GM18517 (cell line): ENCODE results near the gene GPR35.
"Not testable (repeated sequence)": the region's sequence is repeated elsewhere in the genome, so short reads cannot be mapped to it uniquely, and the experiment has no call there.

ENCODE experiments used
- ATAC-seq: cut with Tn5 transposase; IDR thresholded peaks from one replicate; pipeline ENCODE4 v1.9.1; 2021; ENCODE audit warnings: mild to moderate bottlenecking, moderate library complexity; ENCODE audit not compliant: unreplicated experiment

GPR35 gene

DNA sequence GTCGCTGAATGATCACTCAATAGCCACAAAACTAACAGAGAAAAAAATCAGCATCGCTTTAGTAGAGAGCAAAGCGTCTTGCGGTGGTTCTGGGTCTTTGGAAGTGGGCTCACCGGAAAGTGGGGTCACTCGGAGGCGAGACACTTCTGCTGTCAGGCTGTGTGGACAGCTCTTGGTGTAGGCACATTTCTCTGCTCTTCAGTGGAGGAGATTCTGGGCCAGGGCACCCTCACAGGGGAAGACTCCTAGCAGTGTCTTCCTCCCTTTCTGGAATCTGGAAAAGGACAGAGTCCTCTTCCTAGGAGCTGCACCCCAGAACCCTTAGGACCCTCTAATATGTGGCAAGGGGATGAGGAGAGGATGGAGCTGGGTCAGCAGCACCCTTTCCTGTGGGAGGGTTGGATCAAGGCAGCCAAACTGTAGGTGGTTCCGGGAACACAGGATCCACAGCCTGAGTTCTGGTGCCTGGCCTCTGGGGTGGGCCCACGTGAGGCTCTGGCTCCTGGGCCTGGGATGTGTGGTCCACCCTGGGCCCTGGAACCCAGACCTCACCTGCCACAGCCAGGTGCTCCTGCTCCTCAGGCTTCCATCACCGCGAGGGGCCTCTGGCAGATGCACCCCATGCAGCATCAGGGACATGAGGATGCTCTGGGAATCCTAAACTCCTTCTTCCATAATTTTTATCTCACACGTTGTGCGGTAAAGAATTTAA lies 25.1 kb downstream of the GPR35 start:
- ATAC-seq = no peak

DNA sequence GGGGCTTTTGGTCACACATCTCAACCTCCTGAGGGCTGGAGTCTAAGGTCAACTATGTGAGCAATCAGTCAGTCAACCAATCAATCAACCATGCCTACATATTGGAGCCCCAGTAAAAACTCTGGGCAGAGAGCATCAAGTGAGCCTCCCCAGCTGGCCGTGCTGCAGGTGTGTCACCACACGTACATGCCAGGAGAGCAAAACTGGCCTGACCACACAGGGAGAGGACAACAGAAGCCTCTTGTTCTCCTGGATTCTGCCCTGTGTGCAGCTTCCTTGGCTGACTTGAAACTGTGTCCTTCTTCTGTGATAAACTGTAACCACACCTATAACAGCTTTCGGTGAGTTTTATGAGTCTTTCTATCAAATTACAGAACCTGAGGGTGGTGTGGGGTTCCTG lies 25.9 kb downstream of the GPR35 start:
- ATAC-seq = no peak

DNA sequence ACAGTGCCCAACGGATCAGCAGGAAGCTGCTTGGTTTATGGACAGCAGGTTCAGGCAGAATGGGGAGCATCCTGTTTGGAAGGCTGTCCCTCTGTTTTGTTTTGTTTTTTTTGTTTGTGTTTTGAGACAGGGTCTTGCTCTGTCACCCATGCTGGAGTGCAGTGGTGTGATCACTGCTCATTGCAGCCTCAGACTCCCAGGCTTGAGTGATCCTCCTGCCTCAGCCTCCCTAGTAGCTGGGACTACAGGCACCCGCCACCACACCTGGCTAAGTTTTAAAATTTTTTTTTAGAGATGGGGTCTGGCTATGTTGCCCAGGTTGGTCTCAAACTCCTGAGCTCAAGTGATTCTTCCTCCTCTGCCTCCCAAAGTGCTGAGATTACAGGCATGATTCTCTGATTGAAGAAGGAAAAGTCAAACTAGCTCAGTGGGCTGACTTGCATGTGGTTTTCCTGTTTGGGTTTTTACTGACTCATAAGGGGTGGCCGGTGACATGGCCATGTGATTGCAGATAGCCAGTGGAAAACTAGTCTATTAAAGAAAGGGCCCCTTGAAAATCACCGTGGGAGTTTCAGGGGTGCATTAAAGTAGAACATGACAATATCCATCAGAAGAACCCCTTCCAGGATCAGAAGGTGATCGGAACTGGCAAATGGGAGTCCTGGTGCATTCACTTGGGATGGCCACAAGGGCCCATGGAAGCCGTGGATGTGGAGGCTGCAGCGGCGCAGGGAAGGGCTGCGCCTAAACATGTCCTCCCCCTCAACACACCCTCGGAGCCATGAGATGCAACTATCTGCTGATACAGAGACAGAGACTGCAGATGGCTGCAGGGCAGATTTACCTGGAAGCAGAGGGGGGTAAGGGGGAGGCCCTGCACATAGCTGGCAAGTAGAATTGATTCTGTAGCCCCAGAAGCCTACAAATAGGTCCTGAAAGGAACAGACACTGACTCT lies 30.9 kb downstream of the GPR35 start:
- ATAC-seq = no peak

DNA sequence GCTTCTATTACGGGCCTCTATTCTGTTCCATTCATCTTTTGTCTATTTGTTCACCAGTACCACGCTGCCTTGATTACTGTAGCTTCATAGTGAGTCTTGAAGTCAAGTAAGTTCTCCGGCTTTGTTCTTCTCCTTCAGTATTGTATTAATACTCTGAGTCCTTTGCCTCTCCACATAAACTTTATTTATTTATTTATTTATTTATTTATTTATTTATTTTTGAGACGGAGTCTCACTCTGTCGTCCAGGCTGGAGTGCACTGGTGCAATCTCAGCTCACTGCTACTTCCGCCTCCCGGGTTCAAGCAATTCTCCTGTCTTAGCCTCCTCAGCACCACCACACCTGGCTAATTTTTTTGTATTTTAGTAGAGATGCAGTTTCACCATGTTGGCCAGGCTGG lies 34.6 kb downstream of the GPR35 start:
- not testable (repeated sequence) for ATAC-seq

DNA sequence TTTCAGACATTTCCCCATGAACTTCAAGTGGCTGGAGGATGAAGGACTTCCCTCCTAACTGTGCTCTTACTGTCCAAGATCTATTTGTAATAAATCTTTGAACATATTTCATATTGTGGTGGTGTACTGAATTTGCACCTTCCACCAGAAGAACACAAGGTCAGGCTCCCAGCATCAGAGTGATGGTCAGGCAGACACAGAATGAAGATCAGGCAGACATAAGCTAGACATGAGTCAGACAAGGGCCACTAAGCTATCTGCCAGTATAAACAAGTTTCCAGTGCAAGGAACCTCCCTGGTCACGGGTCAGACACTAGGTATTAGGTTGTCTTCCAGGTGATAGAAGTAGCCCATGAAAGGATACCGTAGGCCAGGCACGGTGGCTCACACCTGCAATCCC lies 37.4 kb downstream of the GPR35 start:
- ATAC-seq = no peak

DNA sequence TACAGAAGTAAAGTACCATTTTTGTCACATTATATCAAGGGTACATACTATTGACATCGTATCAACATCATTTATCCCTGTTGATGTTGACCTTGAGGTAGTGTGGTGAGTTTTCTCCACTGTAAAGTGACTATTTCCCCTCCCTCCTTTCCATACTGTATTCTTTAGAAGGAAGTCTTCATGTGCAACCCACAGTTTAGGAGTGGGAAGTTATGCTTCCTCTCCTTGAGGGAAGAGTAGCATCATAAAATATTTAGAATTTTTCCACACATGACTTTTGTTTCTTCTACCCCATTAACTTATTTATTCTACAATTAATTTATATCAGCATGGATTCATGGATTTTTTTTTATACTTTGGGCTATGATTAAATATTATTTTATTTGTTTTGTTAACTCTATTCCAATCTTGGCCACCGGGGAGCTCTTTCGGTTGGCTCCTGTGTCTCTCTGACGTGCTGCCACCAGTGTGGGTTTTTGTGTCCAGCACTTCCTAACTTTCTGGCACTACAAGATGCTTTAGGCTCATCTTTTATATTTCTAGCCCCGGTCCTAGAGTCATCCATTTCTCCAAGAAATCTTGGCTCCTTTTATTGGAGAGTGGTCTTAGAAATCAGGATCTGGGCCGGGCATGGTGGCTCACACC lies 38.4 kb downstream of the GPR35 start:
- no peak for ATAC-seq

DNA sequence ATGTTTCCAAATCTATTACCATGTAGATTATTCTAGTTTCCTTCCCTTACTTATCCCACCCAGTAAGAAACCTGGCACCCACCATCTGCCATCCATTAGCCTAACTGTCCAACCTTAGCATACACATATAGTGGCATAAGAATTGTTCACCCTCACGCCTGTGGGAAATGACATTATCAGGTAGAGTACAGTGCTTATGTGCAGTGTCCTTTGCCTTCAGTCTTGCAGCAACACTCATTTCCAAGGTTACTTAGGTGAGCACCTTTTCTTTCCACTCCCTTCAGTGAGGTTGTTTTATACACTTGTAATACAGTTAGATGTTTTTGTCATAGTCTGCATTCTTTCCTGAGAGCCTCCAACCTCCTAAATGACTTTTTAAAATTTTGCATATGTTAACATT lies 39.3 kb downstream of the GPR35 start:
- ATAC-seq = no peak

DNA sequence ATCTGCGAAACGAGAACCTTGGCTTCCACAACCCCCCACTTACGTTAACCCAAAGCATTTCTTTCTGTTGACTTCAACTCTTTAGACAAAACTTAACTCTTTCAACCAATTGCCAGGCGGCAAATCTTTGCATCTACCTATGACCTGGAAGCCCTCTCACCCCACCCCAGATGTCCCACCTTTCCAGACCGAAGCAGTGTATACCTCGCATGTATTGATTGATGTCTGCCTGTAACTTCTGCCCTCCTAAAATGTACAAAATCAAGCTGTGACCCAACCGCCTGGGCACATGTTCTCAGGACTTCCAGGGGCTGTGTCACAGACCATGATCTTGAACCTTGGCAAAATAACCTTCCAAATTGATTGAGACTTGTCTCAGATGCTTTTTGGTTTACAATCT lies 45.1 kb downstream of the GPR35 start:
- no peak for ATAC-seq

DNA sequence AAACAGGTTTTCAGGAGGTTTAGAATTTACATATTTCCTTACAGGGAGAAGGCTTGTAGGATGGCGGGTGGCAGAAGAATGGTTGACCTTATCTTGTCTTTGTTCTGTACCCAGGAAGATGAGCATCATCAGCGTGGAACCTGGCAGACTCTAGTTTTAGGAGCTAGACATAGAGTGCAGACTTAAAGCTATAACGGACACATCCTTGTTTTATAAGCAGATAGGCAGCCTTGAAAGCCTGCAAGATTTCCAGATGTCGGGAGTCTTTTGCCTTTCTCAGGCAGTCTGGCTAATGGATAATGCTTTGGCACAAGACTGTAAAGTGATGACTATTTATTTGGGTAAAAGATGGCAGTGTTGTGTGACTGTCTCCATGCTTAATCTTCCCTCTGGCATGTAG lies 45.7 kb downstream of the GPR35 start:
- no peak for ATAC-seq

DNA sequence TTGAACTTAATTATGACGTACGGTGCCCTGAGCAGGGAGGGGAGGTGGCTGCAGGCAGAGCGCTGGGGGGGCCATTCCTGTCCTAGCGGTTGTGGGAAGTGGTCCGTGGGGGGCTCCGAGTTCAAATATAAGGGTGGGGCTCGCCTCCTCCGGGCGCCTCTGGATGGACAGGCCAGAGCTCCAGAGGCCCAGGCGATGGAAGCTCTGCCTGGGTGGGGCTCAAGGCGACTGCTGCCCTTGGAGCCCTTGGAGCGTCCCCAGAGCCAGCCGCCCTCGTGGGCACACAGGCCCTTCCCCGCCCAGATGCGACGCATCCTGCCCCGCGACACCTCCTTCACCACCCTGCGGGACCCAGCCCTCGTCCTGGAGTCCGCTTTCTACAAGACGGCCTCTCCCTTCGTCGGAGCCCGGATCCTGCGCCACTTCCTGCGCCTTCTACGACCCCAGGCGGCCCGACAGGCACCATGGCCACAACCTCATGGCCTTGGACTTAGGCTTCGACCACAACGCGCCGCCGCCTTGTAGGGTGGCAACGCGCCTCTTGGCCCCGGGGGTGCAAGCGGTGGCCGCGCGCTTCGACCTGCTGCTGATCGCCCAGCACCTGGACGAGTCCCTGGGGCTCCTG lies 46.9 kb downstream of the GPR35 start:
- no peak for ATAC-seq

DNA sequence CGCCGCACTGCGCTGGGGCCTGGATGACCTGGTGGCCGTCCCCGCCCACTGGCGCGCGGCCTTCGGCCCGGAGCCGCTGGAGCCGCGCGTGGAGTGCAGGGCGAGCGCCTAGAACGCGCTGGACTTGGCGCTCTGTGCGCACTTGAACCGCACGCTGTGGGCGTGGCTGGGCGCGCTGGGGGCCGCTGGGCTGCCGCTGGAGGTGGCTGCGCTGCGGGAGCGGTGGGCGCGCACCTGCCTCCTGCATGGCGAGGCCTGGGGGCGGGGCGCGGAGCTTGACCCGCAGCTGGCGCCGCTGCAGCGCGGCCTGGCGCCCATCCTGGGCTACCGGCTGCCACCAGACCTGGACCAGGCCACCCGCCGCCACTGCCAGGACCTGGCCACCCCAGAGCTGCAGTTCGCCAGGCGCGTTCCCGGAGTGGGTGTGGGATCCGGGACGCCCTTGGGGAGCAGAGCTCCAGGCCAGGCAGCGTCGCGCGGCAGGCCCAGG lies 47.5 kb downstream of the GPR35 start:
- no peak for ATAC-seq

DNA sequence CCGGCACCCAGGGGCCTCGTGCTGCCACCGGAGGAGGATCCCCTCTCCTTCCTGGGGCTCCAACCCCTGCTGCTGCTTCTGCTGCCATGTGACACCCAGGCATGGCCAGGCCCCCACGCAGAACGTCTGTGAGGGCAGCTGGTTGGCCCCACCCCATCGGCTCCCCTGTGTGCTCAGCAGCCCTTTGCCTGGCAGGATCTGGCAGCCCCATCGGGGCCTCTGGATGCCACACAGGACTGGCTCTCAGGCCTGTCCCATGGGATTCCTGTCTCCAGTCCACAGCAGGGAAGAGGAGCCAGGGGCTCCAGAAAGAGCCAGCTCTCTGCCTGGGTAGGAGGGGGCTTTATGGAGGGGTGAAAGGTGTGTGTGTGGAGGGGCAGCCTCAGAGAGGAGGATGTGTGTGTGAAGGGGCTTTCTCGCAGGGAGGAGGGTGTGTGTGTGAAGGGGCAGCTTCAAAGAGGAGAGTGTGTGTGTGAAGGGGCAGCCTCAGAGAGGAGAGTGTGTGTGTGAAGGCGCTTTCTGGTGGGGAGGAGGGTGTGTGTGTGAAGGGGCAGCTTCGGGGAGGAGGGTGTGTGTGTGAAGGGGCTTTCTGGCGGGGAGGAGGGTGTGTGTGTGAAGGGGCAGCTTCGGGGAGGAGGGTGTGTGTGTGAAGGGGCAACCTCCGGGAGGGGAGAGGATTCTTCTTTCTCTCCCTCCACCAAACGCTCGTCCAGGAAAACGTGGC lies 49.3 kb downstream of the GPR35 start:
- ATAC-seq = not testable (repeated sequence)

DNA sequence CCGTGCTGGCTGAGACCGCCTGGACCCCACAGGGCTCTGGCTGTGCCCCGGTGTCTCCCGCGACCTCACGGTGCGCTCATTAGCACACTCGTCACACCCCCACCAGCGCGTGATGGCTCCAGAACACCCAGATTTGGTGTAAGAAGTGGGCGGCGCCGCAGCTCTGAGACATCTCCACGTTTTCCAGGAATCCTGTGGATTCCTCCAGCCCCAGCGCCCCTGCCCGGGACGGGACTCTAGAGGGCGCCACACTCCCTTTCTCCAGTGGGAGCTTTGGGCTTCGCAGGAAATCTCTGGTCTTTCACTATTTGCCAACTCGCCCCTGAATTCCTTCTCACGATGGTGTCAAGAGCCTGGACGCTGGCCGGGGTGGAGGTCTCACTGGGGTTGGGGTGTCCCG lies 50.1 kb downstream of the GPR35 start:
- not testable (repeated sequence) for ATAC-seq

DNA sequence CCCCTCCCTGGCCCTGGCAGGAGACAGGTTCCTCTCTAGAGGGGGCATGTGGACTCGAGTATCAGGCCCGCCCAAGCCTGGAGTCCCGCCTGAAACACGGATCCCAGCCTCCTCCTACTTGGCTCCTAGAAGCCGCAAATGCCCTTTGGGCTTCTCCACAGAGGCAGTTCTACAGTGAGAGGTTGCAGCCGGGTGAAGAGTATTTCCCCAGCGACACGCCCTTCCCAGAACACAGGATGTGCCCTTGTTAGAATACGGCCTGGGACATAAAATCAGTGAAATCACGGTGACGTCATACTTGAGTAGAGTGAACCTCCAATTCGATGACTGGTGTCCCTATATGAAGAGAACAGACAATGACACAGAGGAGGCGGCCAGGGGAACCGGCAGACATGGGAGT lies 52.8 kb downstream of the GPR35 start:
- not testable (repeated sequence) for ATAC-seq

DNA sequence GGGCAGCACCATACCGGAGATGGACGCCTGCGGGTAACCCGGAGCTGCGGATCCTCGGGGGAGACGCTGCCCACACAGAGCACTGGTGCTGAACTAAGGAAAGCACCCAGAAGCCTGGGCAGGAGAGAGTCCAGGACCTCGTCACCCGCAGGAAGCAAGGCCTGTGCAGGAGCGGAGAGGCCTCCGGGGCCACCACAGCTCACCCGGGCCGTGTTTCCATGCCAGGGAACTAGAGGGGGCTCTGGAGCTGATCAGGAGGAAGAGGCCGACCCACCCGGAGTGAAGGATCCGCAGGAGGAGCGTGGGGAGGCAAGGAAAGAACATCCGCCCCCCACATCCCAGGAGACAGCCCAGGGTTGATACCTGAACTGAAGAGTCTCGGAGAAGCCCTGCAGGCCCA lies 53.6 kb downstream of the GPR35 start:
- ATAC-seq = not testable (repeated sequence)

DNA sequence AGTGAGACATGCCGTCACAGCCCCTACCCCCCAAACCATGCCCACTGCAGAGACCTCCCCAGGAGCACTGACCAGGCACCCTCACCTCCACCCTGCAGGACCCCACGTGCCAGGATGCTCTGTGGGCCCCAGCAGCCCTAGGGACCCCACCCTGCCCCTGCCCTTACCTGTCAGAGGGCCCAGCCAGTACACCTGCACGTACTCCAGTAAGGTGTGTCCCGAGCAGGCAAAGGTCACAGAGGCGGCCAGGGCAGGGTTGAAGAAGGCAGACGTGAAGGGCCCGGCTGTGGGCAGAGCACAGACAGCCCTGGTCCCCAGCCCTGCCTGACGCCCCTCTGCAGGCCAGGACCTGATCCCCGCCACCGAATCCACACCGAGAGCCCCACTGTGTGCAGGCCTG lies 54.9 kb downstream of the GPR35 start:
- not testable (repeated sequence) for ATAC-seq
